HepG2 (cell line): Measurements from ENCODE around the gene ARHGEF16. TPM values are rescaled to one million over a fixed set of nuclear protein-coding genes. Genes with fewer than 3 reads are reported as not detected.

ENCODE experiments used
- AKNA ChIP-seq: sonication (generic); formaldehyde crosslinking; IDR thresholded peaks from 2 replicates; pipeline ENCODE4 v1.4.0; 2020; ENCODE audit warnings: missing genetic modification reagents, borderline replicate concordance
- CHD4 ChIP-seq: fragments of 200-600 bp; sonication (generic); IDR thresholded peaks from 2 replicates; pipeline ENCODE4 v1.7.0; 2017; ENCODE audit warnings: mild to moderate bottlenecking, low read length, borderline replicate concordance
- HNRNPL ChIP-seq: fragments of 200-400 bp; formaldehyde crosslinking; IDR thresholded peaks from 2 replicates; pipeline ENCODE4 v1.6.1; 2017; ENCODE audit warnings: mild to moderate bottlenecking, low read depth, low read length
- IRF1 ChIP-seq: sonication (generic); formaldehyde crosslinking; IDR thresholded peaks from 2 replicates; pipeline ENCODE4 v1.4.0; 2020; ENCODE audit warnings: low read depth, mild to moderate bottlenecking, missing genetic modification reagents
- KDM4B ChIP-seq: sonication (generic); formaldehyde crosslinking; IDR thresholded peaks from 2 replicates; pipeline ENCODE4 v1.4.0; 2020; ENCODE audit warnings: missing genetic modification reagents
- NR1H2 ChIP-seq: sonication (generic); formaldehyde crosslinking; IDR thresholded peaks from 2 replicates; pipeline ENCODE4 v1.8.1; 2022; ENCODE audit warnings: low read depth, missing genetic modification reagents, borderline replicate concordance
- NR2F1 ChIP-seq, 2 experiments: fragments of 450-650 bp in 1 of 2; formaldehyde crosslinking in 1 of 2; IDR thresholded peaks; 2 replicates each; pipeline versions ENCODE4 v1.5.0 to v1.6.1; 2016 to 2020; ENCODE audit warnings: mild to moderate bottlenecking in 1 of 2, missing compliant biosample characterization in 1 of 2, missing genetic modification reagents in 1 of 2, moderate library complexity in 1 of 2
- NR3C1 ChIP-seq: sonication (generic); formaldehyde crosslinking; IDR thresholded peaks from 2 replicates; pipeline ENCODE4 v1.4.0; 2020; ENCODE audit warnings: missing genetic modification reagents
- POLR2G ChIP-seq: fragments of 200-400 bp; formaldehyde crosslinking; IDR thresholded peaks from 2 replicates; pipeline ENCODE4 v1.6.1; 2018; ENCODE audit warnings: mild to moderate bottlenecking, low read depth, low read length, moderate library complexity
- SALL1 ChIP-seq: sonication (generic); formaldehyde crosslinking; IDR thresholded peaks from 2 replicates; pipeline ENCODE4 v1.8.0; 2022; ENCODE audit warnings: mild to moderate bottlenecking, missing genetic modification reagents
- THAP11 ChIP-seq: IDR thresholded peaks from 2 replicates; pipeline ENCODE4 v1.6.1; 2016; ENCODE audit warnings: missing biosample characterization, missing genetic modification reagents
- WIZ ChIP-seq: sonication (generic); formaldehyde crosslinking; IDR thresholded peaks from 2 replicates; pipeline ENCODE4 v1.5.1; 2020; ENCODE audit warnings: mild to moderate bottlenecking, missing genetic modification reagents
- ZFP1 ChIP-seq: IDR thresholded peaks from 2 replicates; pipeline ENCODE4 v1.6.1; 2016
- ZFP36 ChIP-seq: fragments of 150-350 bp; IDR thresholded peaks from 2 replicates; pipeline ENCODE4 v1.6.1; 2018; ENCODE audit warnings: borderline replicate concordance, low read length, low read depth; ENCODE audit not compliant: partially characterized antibody
- ZFP62 ChIP-seq: sonication (generic); formaldehyde crosslinking; IDR thresholded peaks from 2 replicates; pipeline ENCODE4 v1.4.0; 2020; ENCODE audit warnings: missing genetic modification reagents
- ZNF296 ChIP-seq: sonication (generic); formaldehyde crosslinking; conservative IDR thresholded peaks from 2 replicates; pipeline ENCODE4 v1.5.0; 2020; ENCODE audit warnings: mild to moderate bottlenecking, missing genetic modification reagents
- ZNF530 ChIP-seq: sonication (generic); formaldehyde crosslinking; IDR thresholded peaks from 2 replicates; pipeline ENCODE4 v1.5.0; 2020; ENCODE audit warnings: low read depth, mild to moderate bottlenecking, missing genetic modification reagents
- ZNF589 ChIP-seq: sonication (generic); formaldehyde crosslinking; conservative IDR thresholded peaks from 2 replicates; pipeline ENCODE4 v1.8.0; 2022; ENCODE audit warnings: mild to moderate bottlenecking, moderate library complexity, missing genetic modification reagents
- ZNF761 ChIP-seq: sonication (generic); formaldehyde crosslinking; conservative IDR thresholded peaks from 2 replicates; pipeline ENCODE4 v1.4.0; 2020; ENCODE audit warnings: mild to moderate bottlenecking, missing genetic modification reagents
- ZNF841 ChIP-seq: sonication (generic); formaldehyde crosslinking; IDR thresholded peaks from 2 replicates; pipeline ENCODE4 v1.8.1; 2023; ENCODE audit warnings: missing genetic modification reagents, borderline replicate concordance
- polyA plus RNA-seq, 8 experiments: library from polyadenylated mRNA; depleted of rRNA in 3 of 8; stranded (reverse) in 7 of 8; unstranded in 1 of 8; fragments of >200 nt; fragmentation: Illumina TruSeq in 4 of 8; extraction: Trizol in 4 of 8; gene quantifications; 2 replicates each; pipeline versions ENCODE4 v1.2.1 to v1.2.3, GENCODE V29; 2011 to 2016; ENCODE audit warnings: low read depth in 4 of 8, missing spikeins in 1 of 8, mixed read lengths in 1 of 8; ENCODE audit not compliant: insufficient read depth in 1 of 8
- total RNA-seq, 5 experiments: library from RNA; depleted of rRNA; stranded (reverse); fragments of >200 nt; fragmentation: Illumina TruSeq; extraction: Trizol; gene quantifications; 2 replicates each; pipeline ENCODE4 v1.2.3, GENCODE V29; 2016; ENCODE audit warnings: low read depth in 1 of 5
- TF ChIP-seq, protein P1 (sequence below): sonication (generic); formaldehyde crosslinking; IDR thresholded peaks from 2 replicates; pipeline ENCODE4 v1.4.0; 2020; ENCODE audit warnings: missing genetic modification reagents

ARHGEF16 gene
- total and polyA plus RNA-seq, 2 of the 13 experiments (the other 11 are each of a cell fraction or from before 2014, with no cell fraction given) = 20.3 to 39.9 TPM

DNA sequence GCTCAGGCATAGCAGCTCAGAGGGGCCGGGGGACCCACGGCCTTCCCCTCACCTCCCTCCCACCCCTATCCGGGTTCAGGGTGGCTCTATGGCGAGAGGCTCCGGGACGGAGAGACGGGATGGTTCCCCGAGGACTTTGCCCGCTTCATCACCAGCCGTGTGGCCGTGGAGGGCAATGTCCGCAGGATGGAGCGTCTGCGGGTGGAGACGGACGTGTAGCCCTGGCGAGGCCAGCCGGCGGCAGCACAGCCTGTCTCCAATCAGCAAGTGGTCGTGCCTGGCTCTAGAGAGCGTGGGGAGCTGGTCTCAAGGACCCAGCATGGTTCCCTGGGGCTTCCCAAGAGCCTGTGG lies 25.9 kb downstream of the ARHGEF16 start (continued):
- TF ChIP-seq IRF1 (CRISPR knock-in tag) (no peak), ZNF296 (CRISPR knock-in tag) (no peak), KDM4B (CRISPR knock-in tag) (no peak), ZFP62 (no peak), ZFP36 (no peak), AKNA (CRISPR knock-in tag) (no peak), ZNF761 (CRISPR knock-in tag) (no peak), ZNF530 (CRISPR knock-in tag) (no peak), ZFP1 (no peak), NR1H2 (no peak), WIZ (CRISPR knock-in tag) (no peak), SALL1 (CRISPR knock-in tag) (no peak), ZNF589 (CRISPR knock-in tag) (no peak), NR2F1 (CRISPR knock-in tag; IDR thresholded peaks at IDR 0.05) (no peak), CHD4 (no peak), HNRNPL (peak; percentile 93), THAP11 (no peak), POLR2G (no peak), ZNF841 (CRISPR knock-in tag) (no peak), NR3C1 (CRISPR knock-in tag) (no peak)
- TF ChIP-seq, protein P1, sequence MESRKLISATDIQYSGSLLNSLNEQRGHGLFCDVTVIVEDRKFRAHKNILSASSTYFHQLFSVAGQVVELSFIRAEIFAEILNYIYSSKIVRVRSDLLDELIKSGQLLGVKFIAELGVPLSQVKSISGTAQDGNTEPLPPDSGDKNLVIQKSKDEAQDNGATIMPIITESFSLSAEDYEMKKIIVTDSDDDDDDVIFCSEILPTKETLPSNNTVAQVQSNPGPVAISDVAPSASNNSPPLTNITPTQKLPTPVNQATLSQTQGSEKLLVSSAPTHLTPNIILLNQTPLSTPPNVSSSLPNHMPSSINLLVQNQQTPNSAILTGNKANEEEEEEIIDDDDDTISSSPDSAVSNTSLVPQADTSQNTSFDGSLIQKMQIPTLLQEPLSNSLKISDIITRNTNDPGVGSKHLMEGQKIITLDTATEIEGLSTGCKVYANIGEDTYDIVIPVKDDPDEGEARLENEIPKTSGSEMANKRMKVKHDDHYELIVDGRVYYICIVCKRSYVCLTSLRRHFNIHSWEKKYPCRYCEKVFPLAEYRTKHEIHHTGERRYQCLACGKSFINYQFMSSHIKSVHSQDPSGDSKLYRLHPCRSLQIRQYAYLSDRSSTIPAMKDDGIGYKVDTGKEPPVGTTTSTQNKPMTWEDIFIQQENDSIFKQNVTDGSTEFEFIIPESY (CRISPR knock-in tag) = peak; percentile 64
